GM12878 (cell line): ENCODE results near the gene UNG. TPM values are rescaled to one million over a fixed set of nuclear protein-coding genes. Genes with fewer than 3 reads are reported as not detected.

Source experiments
- ATAC-seq: fragments of 200-7000 bp; cut with Tn5 transposase; 3 replicates; pipeline ENCODE4 v1.9.1; 2020; ENCODE audit warnings: mild to moderate bottlenecking, moderate library complexity
- BruUV-seq: library from RNA; stranded (reverse); fragments of 400-500 nt; replicated peaks from 2 replicates; lab custom pipeline; 2021; lab: Mats Ljungman, UMichigan
- CTCF ChIA-PET: fragments of 300-600 bp; sonication (Branson Sonifier 250); formaldehyde crosslinking; extraction: SDS; loops from one replicate; lab custom pipeline; 2021; ENCODE audit warnings: inconsistent platforms; lab: Yijun Ruan, JAX
- POLR2A ChIA-PET: fragments of 350-600 bp; formaldehyde crosslinking; extraction: SDS; loops from one replicate; lab custom pipeline; 2021; ENCODE audit warnings: inconsistent platforms; lab: Charles Lee
- RAD21 ChIA-PET: fragments of 300-600 bp; sonication (Branson Sonifier 250); formaldehyde crosslinking; loops from one replicate; lab custom pipeline; 2023; ENCODE audit warnings: antibody characterized with exemption; ENCODE audit not compliant: unreplicated experiment; lab: Charles Lee
- SMC1A ChIA-PET: fragments of 300-600 bp; sonication (Branson Sonifier 250); formaldehyde crosslinking; loops from one replicate; lab custom pipeline; 2023; ENCODE audit not compliant: unreplicated experiment, uncharacterized antibody; lab: Charles Lee
- DNase-seq: peaks from one replicate; pipeline ENCODE4 v3.0.0-alpha.2; 2011; ENCODE audit warnings: low read depth, low spot score
- FAIRE-seq: peaks from 3 replicates; lab custom pipeline; 2011; peaks lifted over from hg19 to GRCh38; lab: Jason Lieb, UNC
- H2AFZ ChIP-seq: 2 replicates; pipeline ENCODE4 v1.6.0; 2011; ENCODE audit warnings: low read depth, low read length, control low read depth; ENCODE audit not compliant: control insufficient read depth
- H3K27ac ChIP-seq: 2 replicates; pipeline ENCODE4 v1.5.1; 2011; ENCODE audit warnings: control low read depth; ENCODE audit not compliant: control insufficient read depth, insufficient read depth
- H3K27me3 ChIP-seq, 2 experiments: replicated peaks in 1 of 2; 2 replicates each; pipeline versions ENCODE4 v1.6.0 to v1.6.1; 2011; ENCODE audit warnings: low read length in 1 of 2; ENCODE audit not compliant: control insufficient read depth in 2 of 2, insufficient read depth in 2 of 2
- H3K36me3 ChIP-seq, 2 experiments: 2 replicates each; pipeline ENCODE4 v1.5.1; 2011; ENCODE audit warnings: low read length in 1 of 2; ENCODE audit not compliant: control insufficient read depth in 2 of 2, insufficient read depth in 2 of 2
- H3K4me1 ChIP-seq: 2 replicates; pipeline ENCODE4 v1.6.1; 2011; ENCODE audit warnings: mild to moderate bottlenecking, low read length, moderate library complexity, mixed read lengths; ENCODE audit not compliant: control insufficient read depth, insufficient read depth
- H3K4me2 ChIP-seq: 2 replicates; pipeline ENCODE4 v1.6.0; 2011; ENCODE audit warnings: control low read depth; ENCODE audit not compliant: control insufficient read depth, insufficient read depth
- H3K4me3 ChIP-seq: fragments of 200-600 bp; sonication (generic); 2 replicates; pipeline ENCODE4 v1.5.1; 2016
- H3K79me2 ChIP-seq: 2 replicates; pipeline ENCODE4 v1.6.0; 2011; ENCODE audit warnings: low read length; ENCODE audit not compliant: control insufficient read depth, insufficient read depth
- H3K9ac ChIP-seq: 2 replicates; pipeline ENCODE4 v1.8.0; 2011; ENCODE audit warnings: low read length, control low read depth, mixed read lengths; ENCODE audit not compliant: control insufficient read depth, insufficient read depth
- H3K9me3 ChIP-seq: replicated peaks from 3 replicates; pipeline ENCODE4 v1.5.1; 2011; ENCODE audit warnings: mild to moderate bottlenecking, low read length; ENCODE audit not compliant: control insufficient read depth, insufficient read depth
- H4K20me1 ChIP-seq: 2 replicates; pipeline ENCODE4 v1.6.0; 2011; ENCODE audit not compliant: control insufficient read depth, insufficient read depth
- BHLHE40 ChIP-seq, 2 experiments: fragments of 450-650 bp in 1 of 2; IDR thresholded peaks; 2 replicates each; pipeline ENCODE4 v1.6.1; 2011 to 2017; ENCODE audit warnings: low read depth in 2 of 2, borderline replicate concordance in 1 of 2, improper control_type of control experiment in 1 of 2, low read length in 1 of 2, mild to moderate bottlenecking in 1 of 2
- CREM ChIP-seq: IDR thresholded peaks from 2 replicates; pipeline ENCODE4 v1.6.1; 2014; ENCODE audit warnings: antibody characterized with exemption, low read depth
- DPF2 ChIP-seq: fragments of 450-650 bp; IDR thresholded peaks from 2 replicates; pipeline ENCODE4 v1.6.1; 2017; ENCODE audit warnings: mild to moderate bottlenecking
- E2F8 ChIP-seq: fragments of 450-650 bp; IDR thresholded peaks from 2 replicates; pipeline ENCODE4 v1.6.1; 2018; ENCODE audit warnings: mild to moderate bottlenecking, low read depth, moderate library complexity; ENCODE audit not compliant: partially characterized antibody
- EED ChIP-seq: sonication (generic); IDR thresholded peaks from 2 replicates; pipeline ENCODE4 v1.6.1; 2016; ENCODE audit warnings: antibody characterized with exemption, low read depth
- IKZF2 ChIP-seq, 2 experiments: fragments of 450-650 bp; IDR thresholded peaks; 2 replicates each; pipeline ENCODE4 v1.6.1; 2017; ENCODE audit warnings: mild to moderate bottlenecking in 2 of 2, moderate library complexity in 2 of 2
- MEF2A ChIP-seq: IDR thresholded peaks from 2 replicates; pipeline ENCODE4 v1.6.1; 2011; ENCODE audit warnings: low read depth, mild to moderate bottlenecking, low read length, moderate library complexity; ENCODE audit not compliant: insufficient read depth
- NBN ChIP-seq: fragments of 450-650 bp; IDR thresholded peaks from 2 replicates; pipeline ENCODE4 v1.6.1; 2016
- NFYB ChIP-seq: IDR thresholded peaks from 2 replicates; pipeline ENCODE4 v1.6.1; 2011; ENCODE audit warnings: low read depth, mild to moderate bottlenecking, low read length, improper control_type of control experiment, moderate library complexity; ENCODE audit not compliant: insufficient read depth
- POU2F2 ChIP-seq: IDR thresholded peaks from 3 replicates; pipeline ENCODE4 v1.6.1; 2011; ENCODE audit warnings: low read depth, mild to moderate bottlenecking, low read length, borderline replicate concordance
- PRDM15 ChIP-seq: fragments of 450-650 bp; formaldehyde crosslinking; IDR thresholded peaks from 2 replicates; pipeline ENCODE4 v1.4.0; 2020; ENCODE audit warnings: mild to moderate bottlenecking, moderate library complexity
- RELB ChIP-seq: fragments of 450-650 bp; IDR thresholded peaks from 2 replicates; pipeline ENCODE4 v1.6.1; 2017; ENCODE audit warnings: low read depth, mild to moderate bottlenecking, moderate library complexity
- SP1 ChIP-seq: IDR thresholded peaks from one replicate; pipeline ENCODE4 v1.6.1; 2011; ENCODE audit warnings: low read depth, low read length
- SUPT20H ChIP-seq: IDR thresholded peaks from 2 replicates; pipeline ENCODE4 v1.6.1; 2011; ENCODE audit warnings: low read depth, mild to moderate bottlenecking, low read length, moderate library complexity, borderline replicate concordance; ENCODE audit not compliant: control insufficient read depth
- TCF7 ChIP-seq: IDR thresholded peaks from 2 replicates; pipeline ENCODE4 v1.6.1; 2014; ENCODE audit warnings: antibody characterized with exemption, borderline replicate concordance
- WGBS: methylation state at CpG from one replicate; pipeline ENCODE4 v1.1.6; 2016; ENCODE audit warnings: low lambda C conversion rate; ENCODE audit not compliant: insufficient replicate concordance, insufficient coverage; ENCODE audit errors: missing lambda C conversion rate; 5-methylcytosine and 5-hydroxymethylcytosine counted together
- in situ Hi-C: fragments of 300-500 bp; cut with MboI; formaldehyde crosslinking; loops from 9 replicates; pipeline ENCODE4 v1.14.3; 2018; ENCODE audit warnings: mixed read lengths
- intact Hi-C: fragments of 100-400 bp; cut with micrococcal nuclease; formaldehyde crosslinking; loops from one replicate; pipeline ENCODE4 v1.14.2; 2022; ENCODE audit not compliant: unreplicated experiment
- polyA plus RNA-seq, 11 experiments: library from polyadenylated mRNA; depleted of rRNA in 4 of 11; unstranded in 6 of 11; stranded (reverse) in 5 of 11; fragments of >200 nt; fragmentation: Nextera tagmentation in 4 of 11; fragmentation: Illumina TruSeq in 1 of 11; extraction: Ambion mirVana in 4 of 11; extraction: Trizol in 1 of 11; gene quantifications; 1 replicate in 1 of 11; 2 replicates in 10 of 11; pipeline versions ENCODE4 v1.2.1 to v1.2.3, GENCODE V29; 2011 to 2016; ENCODE audit warnings: inconsistent platforms in 2 of 11, missing spikeins in 2 of 11, low read depth in 1 of 11
- total RNA-seq, 4 experiments: library from RNA; depleted of rRNA in 3 of 4; stranded (reverse); fragments of >200 nt in 3 of 4; fragmentation: Illumina TruSeq in 1 of 4; extraction: Trizol in 1 of 4; gene quantifications; 2 replicates each; pipeline versions ENCODE4 v1.2.1 to v1.2.3, GENCODE V29; 2013 to 2021

Gene UNG
- total and polyA plus RNA-seq, 10 of the 15 experiments (the other 5 are each of a cell fraction or from before 2014, with no cell fraction given) = 9.5 to 81.9 (median 48.2) TPM

GRCh38 chr12:109098183-109098604, 797 bp downstream of the UNG start:
- peaks cover 4% of the 10 kb centered on the region for H3K4me1 ChIP-seq
- ATAC-seq (peak; percentile 46), DNase-seq (no peak), FAIRE-seq (no peak)
- RAD21 ChIA-PET = interaction anchor here (1.1 kb wide), 1 partner anchor 271 kb away, joined by 3 read pairs; no protein-coding TSS in a partner anchor
- no peaks in the 10 kb centered on the region for H4K20me1 ChIP-seq
- intact Hi-C loops (loop anchor here (10.0 kb wide), 1 partner anchor 463 kb away; the partner anchor contains the start of gene SELPLG), in situ Hi-C loops (loop anchor here (10.0 kb wide), 2 partner anchors 433 to 463 kb away; partner anchors contain the start of gene SELPLG)
- TSS peak; percentile 67 for BruUV-seq
- WGBS = under 1% methylated on average over 32 of the region's 32 CpGs
- H3K4me3 ChIP-seq = peak overlapping the region; percentile 82
- peak overlapping the region; percentile 78 for H3K9ac ChIP-seq
- peaks cover 15% of the 10 kb centered on the region for H3K79me2 ChIP-seq
- peak overlapping the region; percentile 84 for H3K4me2 ChIP-seq
- H3K27ac ChIP-seq = peak overlapping the region; percentile 30
- H3K36me3 ChIP-seq = peaks cover 3 to 5% of the 10 kb centered on the region in 2 experiments; a peak in 3 of 4 replicates
- SMC1A ChIA-PET = interaction anchor here (0.6 to 1.2 kb wide), 3 partner anchors 13 to 147 kb away, joined by 3 to 4 read pairs (median 3); no protein-coding TSS in a partner anchor
- peak overlapping the region; percentile 86 for H2AFZ ChIP-seq
- no peaks in the 10 kb centered on the region for H3K27me3 ChIP-seq
- CTCF ChIA-PET = interaction anchor here (1.1 to 3.5 kb wide), 3 partner anchors 14 to 586 kb away, joined by 3 to 19 read pairs (median 3); no protein-coding TSS in a partner anchor
- POLR2A ChIA-PET = interaction anchor here (0.6 kb wide), 1 partner anchor 382 kb away, joined by 4 read pairs; no protein-coding TSS in a partner anchor
- no peaks in the 10 kb centered on the region for H3K9me3 ChIP-seq
- 0 out of 2 replicates have a peak, but pooled peaks have one; percentile 39 for TF ChIP-seq NBN
- TF ChIP-seq NFYB = 0 out of 2 replicates have a peak, but pooled peaks have one; percentile 15
- TF ChIP-seq MEF2A = no peak
- 0 out of 2 replicates have a peak, but pooled peaks have one; percentile 25 for TF ChIP-seq RELB
- no peak for TF ChIP-seq PRDM15 (CRISPR knock-in tag)
- peak; percentile 26; the same call in 1 of the 2 replicates for TF ChIP-seq DPF2
- no peak for TF ChIP-seq POU2F2
- TF ChIP-seq SUPT20H = no peak
- TF ChIP-seq E2F8 = peak; percentile 63
- TF ChIP-seq BHLHE40 (IDR thresholded peaks at IDR 0.05; ENCODE audit: borderline replicate concordance in 1 of 2, low read depth in 2 of 2, low read length in 1 of 2) = peak in 1 of 2 experiments; percentile 15; a peak in 1 of 4 replicates
- TF ChIP-seq IKZF2 (IDR thresholded peaks at IDR 0.05) = peak in 1 of 2 experiments; percentile 22; a peak in 1 of 4 replicates
- TF ChIP-seq EED = 0 out of 2 replicates have a peak, but pooled peaks have one; percentile 19
- TF ChIP-seq SP1 = no peak
- TF ChIP-seq CREM = no peak
- no peak for TF ChIP-seq TCF7
